Transverse colon (tissue), 4 donors: ENCODE measurements around the gene OR2Z1. TPM values are rescaled to one million over a fixed set of nuclear protein-coding genes. Genes with fewer than 3 reads are reported as not detected.

Source experiments
- small RNA-seq, 4 donors: library from RNA; depleted of rRNA; stranded (forward); fragments of <200 nt; gene quantifications; one replicate each; pipeline ENCODE3, GENCODE V24; 2016
- total RNA-seq, 4 donors: library from RNA; depleted of rRNA; stranded (reverse); fragments of >200 nt; gene quantifications; one replicate each; pipeline ENCODE4 v1.1.0, GENCODE V29; 2016

OR2Z1 gene
- total RNA-seq, 4 donors from 2014 or later = not detected

Small RNAs within 50 kb of the gene (small RNA-seq; reads per million reads assigned to genes)
- gene AC012616.1 = 0 reads per million in 4 donors

Other genes with a start within 250 kb of the OR2Z1 start
- 1 to 10 TPM in 1 of 4 donors, under 1 TPM in 1, not detected in 2; 0.95 to 6.4 TPM for gene PRAM1, start 219.0 kb upstream of the OR2Z1 start, total RNA-seq
- gene ZNF414, start 207.5 kb upstream of the OR2Z1 start, total RNA-seq = 10 to 100 TPM in 3 of 4 donors, 1 to 10 TPM in 1; 7.8 to 13.8 (median 11.0) TPM
- 10 to 100 TPM in 2 of 4 donors, 1 to 10 TPM in 2; 6.6 to 70.7 (median 10.9) TPM for gene MYO1F, start 144.2 kb upstream of the OR2Z1 start, total RNA-seq
- 10 to 100 TPM in 3 of 4 donors, 1 to 10 TPM in 1; 5.2 to 62.8 (median 20.7) TPM for gene ADAMTS10, start 110.9 kb upstream of the OR2Z1 start, total RNA-seq
- not detected for gene NFILZ, start 91.0 kb upstream of the OR2Z1 start, total RNA-seq
- gene ACTL9, start 22.8 kb upstream of the OR2Z1 start, total RNA-seq = not detected
- 10 to 100 TPM; 17.2 to 77.6 (median 28.1) TPM for gene ZNF558, start 110.7 kb downstream of the OR2Z1 start, total RNA-seq
- not detected for gene MBD3L1, start 110.7 kb downstream of the OR2Z1 start, total RNA-seq